Measurements from ENCODE around the gene PRKCQ.
"Not testable (repeated sequence)": the region's sequence is repeated elsewhere in the genome, so short reads cannot be mapped to it uniquely, and the experiment has no call there.

The PRKCQ gene

DNA sequence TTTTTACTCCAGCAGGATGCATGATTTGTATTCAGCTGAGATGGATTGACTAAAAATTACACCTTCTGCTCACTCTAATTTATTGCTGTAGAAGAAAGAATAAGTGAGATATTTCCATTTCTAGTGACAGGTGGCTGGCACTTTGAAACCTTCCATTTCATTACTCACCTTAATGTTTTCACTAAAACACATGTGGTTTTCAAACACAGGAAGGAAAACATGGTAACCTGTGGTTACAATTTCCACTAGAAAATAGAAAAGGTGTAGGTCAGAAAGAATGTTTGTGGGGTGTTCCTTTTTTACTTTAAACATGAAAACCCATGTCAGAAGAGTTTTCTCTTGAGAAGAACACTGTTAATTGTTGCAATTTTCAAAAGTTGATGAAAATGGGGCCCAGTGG is 12.0 kb upstream of the PRKCQ start:
- Histone ChIP-seq H3K4me3 (ENCODE audit: low read depth in 1 of 2, low read length in 2 of 2) (no peak overlapping the region), H3K36me3 (ENCODE audit: insufficient read depth, low read length) (no peaks in the 10 kb centered on the region), H3K27ac (ENCODE audit: low read depth, low read length) (no peak overlapping the region), H3K4me1 (ENCODE audit: insufficient read depth, low read length) (no peaks in the 10 kb centered on the region), H3K9me3 (ENCODE audit: low read length) (no peaks in the 10 kb centered on the region), H3K27me3 (ENCODE audit: control insufficient read depth in 1 of 2, insufficient read depth in 2 of 2, low read length in 2 of 2) (no peaks in the 10 kb centered on the region), H3K9ac (ENCODE audit: low read length) (no peak overlapping the region)

GRCh38 chr10:6591668-6592067 is 11.6 kb upstream of the PRKCQ start:
- H3K9me3 ChIP-seq (ENCODE audit: low read length): no peaks in the 10 kb centered on the region
- no peaks in the 10 kb centered on the region for H3K36me3 ChIP-seq (ENCODE audit: insufficient read depth, low read length)
- no peaks in the 10 kb centered on the region for H3K27me3 ChIP-seq (ENCODE audit: control insufficient read depth in 1 of 2, insufficient read depth in 2 of 2, low read length in 2 of 2)
- no peak overlapping the region for H3K27ac ChIP-seq (ENCODE audit: low read depth, low read length)
- no peaks in the 10 kb centered on the region for H3K4me1 ChIP-seq (ENCODE audit: insufficient read depth, low read length)
- no peak overlapping the region for H3K9ac ChIP-seq (ENCODE audit: low read length)
- H3K4me3 ChIP-seq (ENCODE audit: low read depth in 1 of 2, low read length in 2 of 2): no peak overlapping the region

DNA sequence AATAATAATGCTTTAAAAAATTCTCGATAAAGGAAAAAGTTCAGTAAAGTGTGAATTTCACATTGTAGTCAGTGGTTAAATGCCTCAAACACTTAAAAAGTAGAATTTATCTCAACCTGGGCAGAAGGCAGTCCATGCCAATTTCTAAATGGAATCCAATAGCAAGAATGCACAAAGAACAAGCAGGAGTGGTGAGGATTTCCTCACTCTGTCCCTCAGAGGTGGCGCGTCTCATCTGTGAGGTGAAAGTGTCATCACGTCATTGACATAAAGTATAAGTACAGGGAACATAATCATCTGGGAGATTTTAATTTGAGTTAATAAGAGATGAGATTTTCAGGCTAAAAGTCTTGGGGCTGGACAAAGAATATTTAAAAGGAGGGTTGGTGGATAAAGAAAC is 10.0 kb upstream of the PRKCQ start:
- no peaks in the 10 kb centered on the region for H3K9me3 ChIP-seq (ENCODE audit: low read length)
- H3K4me3 ChIP-seq (ENCODE audit: low read depth in 1 of 2, low read length in 2 of 2): no peak overlapping the region
- no peaks in the 10 kb centered on the region for H3K27me3 ChIP-seq (ENCODE audit: control insufficient read depth in 1 of 2, insufficient read depth in 2 of 2, low read length in 2 of 2)
- H3K9ac ChIP-seq (ENCODE audit: low read length): no peak overlapping the region
- H3K27ac ChIP-seq (ENCODE audit: low read depth, low read length): no peak overlapping the region
- H3K4me1 ChIP-seq (ENCODE audit: insufficient read depth, low read length): no peaks in the 10 kb centered on the region
- no peaks in the 10 kb centered on the region for H3K36me3 ChIP-seq (ENCODE audit: insufficient read depth, low read length)

DNA sequence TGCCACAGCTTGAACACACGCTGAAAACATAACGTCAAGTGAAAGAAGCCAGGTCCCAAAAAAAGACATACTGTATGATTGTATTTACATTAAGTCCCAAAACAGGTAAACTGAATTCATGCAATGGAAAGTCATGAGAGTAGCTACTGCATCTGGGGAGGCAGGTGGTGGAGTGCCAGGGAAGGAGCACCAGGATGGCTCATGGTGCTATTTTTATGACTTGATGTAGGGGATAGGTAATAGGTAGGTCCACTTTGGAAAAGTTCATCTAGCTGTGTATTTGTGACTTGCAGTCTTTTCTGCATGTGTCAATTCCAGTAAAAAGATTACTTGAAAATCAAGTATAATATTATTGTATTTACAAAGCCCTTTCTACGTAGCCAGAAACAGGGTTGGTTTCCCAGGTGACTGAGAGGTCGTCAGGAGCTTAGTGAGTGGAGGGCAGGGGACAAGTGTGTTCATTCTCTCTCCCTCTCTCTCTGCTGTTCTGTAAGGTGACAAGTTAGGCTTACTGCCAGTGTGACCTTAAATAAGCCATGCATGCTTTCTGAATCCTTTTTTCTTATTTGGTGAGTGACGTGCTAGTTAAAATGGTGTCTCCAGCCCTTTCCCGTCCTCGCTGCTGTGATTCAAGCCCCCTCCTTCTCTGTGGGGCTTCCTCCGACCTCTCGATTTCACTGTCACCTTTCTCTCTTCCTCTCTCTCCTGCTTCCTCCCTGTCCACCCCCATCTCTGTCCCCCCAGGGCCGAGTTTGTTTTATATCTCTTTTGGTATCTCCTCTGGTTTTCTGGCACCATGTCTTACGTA is 9.4 kb upstream of the PRKCQ start:
- H3K4me3 ChIP-seq (ENCODE audit: low read depth in 1 of 2, low read length in 2 of 2): no peak overlapping the region
- no peak overlapping the region for H3K9ac ChIP-seq (ENCODE audit: low read length)
- no peaks in the 10 kb centered on the region for H3K27me3 ChIP-seq (ENCODE audit: control insufficient read depth in 1 of 2, insufficient read depth in 2 of 2, low read length in 2 of 2)
- H3K4me1 ChIP-seq (ENCODE audit: insufficient read depth, low read length): no peaks in the 10 kb centered on the region
- no peaks in the 10 kb centered on the region for H3K9me3 ChIP-seq (ENCODE audit: low read length)
- H3K27ac ChIP-seq (ENCODE audit: low read depth, low read length): no peak overlapping the region
- H3K36me3 ChIP-seq (ENCODE audit: insufficient read depth, low read length): no peaks in the 10 kb centered on the region

GRCh38 chr10:6588845-6589244 is 8.8 kb upstream of the PRKCQ start:
- Histone ChIP-seq H3K9ac (ENCODE audit: low read length) (no peak overlapping the region), H3K4me1 (ENCODE audit: insufficient read depth, low read length) (no peaks in the 10 kb centered on the region), H3K9me3 (ENCODE audit: low read length) (no peaks in the 10 kb centered on the region), H3K4me3 (ENCODE audit: low read depth in 1 of 2, low read length in 2 of 2) (no peak overlapping the region), H3K27me3 (ENCODE audit: control insufficient read depth in 1 of 2, insufficient read depth in 2 of 2, low read length in 2 of 2) (no peaks in the 10 kb centered on the region), H3K27ac (ENCODE audit: low read depth, low read length) (no peak overlapping the region), H3K36me3 (ENCODE audit: insufficient read depth, low read length) (no peaks in the 10 kb centered on the region)

GRCh38 chr10:6588082-6588481 is 8.0 kb upstream of the PRKCQ start:
- H3K27me3 ChIP-seq (ENCODE audit: control insufficient read depth in 1 of 2, insufficient read depth in 2 of 2, low read length in 2 of 2): no peaks in the 10 kb centered on the region
- H3K27ac ChIP-seq (ENCODE audit: low read depth, low read length): no peak overlapping the region

GRCh38 chr10:6586501-6586900 is 6.4 kb upstream of the PRKCQ start:
- Histone ChIP-seq H3K4me1 (ENCODE audit: insufficient read depth, low read length) (no peaks in the 10 kb centered on the region), H3K36me3 (ENCODE audit: insufficient read depth, low read length) (no peaks in the 10 kb centered on the region), H3K9ac (ENCODE audit: low read length) (no peak overlapping the region), H3K9me3 (ENCODE audit: low read length) (no peaks in the 10 kb centered on the region), H3K27ac (ENCODE audit: low read depth, low read length) (no peak overlapping the region), H3K27me3 (ENCODE audit: control insufficient read depth in 1 of 2, insufficient read depth in 2 of 2, low read length in 2 of 2) (no peaks in the 10 kb centered on the region), H3K4me3 (ENCODE audit: low read depth in 1 of 2, low read length in 2 of 2) (no peak overlapping the region)

More at GRCh38 chr10:6588082-6588481, 8.0 kb upstream of the PRKCQ start:
- H3K36me3 ChIP-seq (ENCODE audit: insufficient read depth, low read length): no peaks in the 10 kb centered on the region
- H3K4me1 ChIP-seq (ENCODE audit: insufficient read depth, low read length): no peaks in the 10 kb centered on the region
- H3K4me3 ChIP-seq (ENCODE audit: low read depth in 1 of 2, low read length in 2 of 2): no peak overlapping the region
- H3K9ac ChIP-seq (ENCODE audit: low read length): no peak overlapping the region
- no peaks in the 10 kb centered on the region for H3K9me3 ChIP-seq (ENCODE audit: low read length)

GRCh38 chr10:6583447-6583846 is 3.4 kb upstream of the PRKCQ start:
- peaks cover 0 to 11% of the 10 kb centered on the region in 2 donors for H3K27me3 ChIP-seq (ENCODE audit: control insufficient read depth in 1 of 2, insufficient read depth in 2 of 2, low read length in 2 of 2)
- H3K9ac ChIP-seq (ENCODE audit: low read length): no peak overlapping the region
- no peaks in the 10 kb centered on the region for H3K9me3 ChIP-seq (ENCODE audit: low read length)
- no peaks in the 10 kb centered on the region for H3K36me3 ChIP-seq (ENCODE audit: insufficient read depth, low read length)
- H3K27ac ChIP-seq (ENCODE audit: low read depth, low read length): no peak overlapping the region
- no peak overlapping the region for H3K4me3 ChIP-seq (ENCODE audit: low read depth in 1 of 2, low read length in 2 of 2)
- H3K4me1 ChIP-seq (ENCODE audit: insufficient read depth, low read length): no peaks in the 10 kb centered on the region

- peaks cover 3 to 13% of the 10 kb centered on the region in 2 donors for H3K27me3 ChIP-seq (ENCODE audit: control insufficient read depth in 1 of 2, insufficient read depth in 2 of 2, low read length in 2 of 2)
- H3K27ac ChIP-seq (ENCODE audit: low read depth, low read length); H3K4me1 ChIP-seq (ENCODE audit: insufficient read depth, low read length); H3K9me3 ChIP-seq (ENCODE audit: low read length); H3K4me3 ChIP-seq (ENCODE audit: low read depth in 1 of 2, low read length in 2 of 2); H3K36me3 ChIP-seq (ENCODE audit: insufficient read depth, low read length); H3K9ac ChIP-seq (ENCODE audit: low read length): not testable (repeated sequence)
Measured at GRCh38 chr10:6582913-6583312, 2.8 kb upstream of the PRKCQ start.

GRCh38 chr10:6582298-6582697 is 2.2 kb upstream of the PRKCQ start:
- H3K27ac ChIP-seq (ENCODE audit: low read depth, low read length): no peak overlapping the region
- no peaks in the 10 kb centered on the region for H3K9me3 ChIP-seq (ENCODE audit: low read length)
- H3K27me3 ChIP-seq (ENCODE audit: control insufficient read depth in 1 of 2, insufficient read depth in 2 of 2, low read length in 2 of 2): peaks cover 4 to 16% of the 10 kb centered on the region in 2 donors
- H3K4me1 ChIP-seq (ENCODE audit: insufficient read depth, low read length): no peaks in the 10 kb centered on the region
- H3K36me3 ChIP-seq (ENCODE audit: insufficient read depth, low read length): no peaks in the 10 kb centered on the region
- H3K4me3 ChIP-seq (ENCODE audit: low read depth in 1 of 2, low read length in 2 of 2): no peak overlapping the region
- H3K9ac ChIP-seq (ENCODE audit: low read length): no peak overlapping the region

DNA sequence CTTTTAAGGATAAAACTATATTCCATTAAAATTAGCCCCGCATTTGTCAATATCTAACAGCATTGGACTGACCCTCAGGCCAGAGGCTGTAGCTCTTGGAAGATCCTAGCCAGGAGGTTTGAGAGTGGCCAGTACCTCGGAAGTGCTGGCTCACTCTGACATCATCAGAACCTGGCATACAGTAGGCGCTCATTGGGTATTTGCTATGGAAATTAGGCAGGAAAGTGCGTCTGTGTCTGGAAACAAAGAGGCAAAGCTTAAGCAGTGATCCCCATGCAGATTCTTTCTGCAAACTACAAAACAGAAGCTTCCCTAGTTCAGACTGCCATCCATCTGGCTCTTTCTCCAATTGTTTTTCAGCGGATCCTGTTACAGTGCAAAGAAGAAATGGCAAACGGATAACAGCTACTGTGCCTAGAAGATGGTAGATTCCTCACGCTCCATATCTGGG is 1.7 kb upstream of the PRKCQ start:
- Histone ChIP-seq H3K27me3 (ENCODE audit: control insufficient read depth in 1 of 2, insufficient read depth in 2 of 2, low read length in 2 of 2) (peaks cover 4 to 16% of the 10 kb centered on the region in 2 donors), H3K4me1 (ENCODE audit: insufficient read depth, low read length) (no peaks in the 10 kb centered on the region), H3K9me3 (ENCODE audit: low read length) (no peaks in the 10 kb centered on the region), H3K27ac (ENCODE audit: low read depth, low read length) (no peak overlapping the region), H3K9ac (ENCODE audit: low read length) (no peak overlapping the region), H3K36me3 (ENCODE audit: insufficient read depth, low read length) (no peaks in the 10 kb centered on the region), H3K4me3 (ENCODE audit: low read depth in 1 of 2, low read length in 2 of 2) (no peak overlapping the region)

DNA sequence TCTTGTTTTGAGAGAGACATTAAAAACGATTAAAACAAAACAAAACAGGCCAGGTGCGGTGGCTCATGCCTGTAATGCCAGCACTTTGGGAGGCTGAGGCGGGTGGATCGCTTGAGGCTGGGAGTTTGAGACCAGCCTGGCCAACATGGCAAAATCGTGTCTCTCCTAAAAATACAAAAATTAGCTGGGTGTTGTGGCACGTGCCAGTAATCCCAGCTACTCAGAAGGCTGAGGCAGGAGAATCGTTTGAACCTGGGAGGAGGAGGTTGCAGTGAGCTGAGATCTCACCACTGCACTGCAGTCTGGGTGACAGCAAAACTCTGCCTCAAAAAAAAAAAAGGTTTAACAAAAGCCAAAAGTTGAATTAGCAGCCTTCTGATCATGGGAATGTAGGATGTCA is 1.1 kb upstream of the PRKCQ start:
- peaks cover 4 to 16% of the 10 kb centered on the region in 2 donors for H3K27me3 ChIP-seq (ENCODE audit: control insufficient read depth in 1 of 2, insufficient read depth in 2 of 2, low read length in 2 of 2)
- not testable (repeated sequence) for H3K4me3 ChIP-seq (ENCODE audit: low read depth in 1 of 2, low read length in 2 of 2); H3K4me1 ChIP-seq (ENCODE audit: insufficient read depth, low read length); H3K36me3 ChIP-seq (ENCODE audit: insufficient read depth, low read length); H3K9ac ChIP-seq (ENCODE audit: low read length); H3K9me3 ChIP-seq (ENCODE audit: low read length); H3K27ac ChIP-seq (ENCODE audit: low read depth, low read length)
